NOMO-1 (cell line): ENCODE results near the gene CHL1.

ENCODE experiments used
- DNase-seq, 2 experiments: peaks; one replicate each; lab custom pipeline; 2025; ENCODE audit not compliant: unreplicated experiment in 2 of 2; lab: John Stamatoyannopoulos, UW

CHL1 gene

GRCh38 chr3:279325-279724, 82.8 kb downstream of the CHL1 start:
- no peak for DNase-seq

- no peak for DNase-seq
Observed at GRCh38 chr3:280681-281080, 84.1 kb downstream of the CHL1 start.

GRCh38 chr3:284322-284721, 87.8 kb downstream of the CHL1 start:
- DNase-seq = no peak

- DNase-seq = no peak
Observed at GRCh38 chr3:288417-288816, 91.9 kb downstream of the CHL1 start.

GRCh38 chr3:291028-291427, 94.5 kb downstream of the CHL1 start:
- DNase-seq = no peak

GRCh38 chr3:291646-292436, 95.3 kb downstream of the CHL1 start:
- no peak for DNase-seq

- DNase-seq = no peak
Observed at GRCh38 chr3:294096-294495, 97.5 kb downstream of the CHL1 start.

- no peak for DNase-seq
Observed at GRCh38 chr3:294581-294980, 98.0 kb downstream of the CHL1 start.

GRCh38 chr3:295166-295565, 98.6 kb downstream of the CHL1 start:
- no peak for DNase-seq

- no peak for DNase-seq
Observed at GRCh38 chr3:297585-297984, 101.0 kb downstream of the CHL1 start.

- DNase-seq = no peak
Observed at GRCh38 chr3:299590-300301, 103.2 kb downstream of the CHL1 start.

GRCh38 chr3:307182-307581, 110.6 kb downstream of the CHL1 start:
- no peak for DNase-seq

- no peak for DNase-seq
Observed at GRCh38 chr3:308597-309321, 112.2 kb downstream of the CHL1 start.

- DNase-seq = no peak
Observed at GRCh38 chr3:312160-312733, 115.7 kb downstream of the CHL1 start.

GRCh38 chr3:312911-313310, 116.3 kb downstream of the CHL1 start:
- DNase-seq = no peak

- DNase-seq = no peak
Observed at GRCh38 chr3:317012-317411, 120.4 kb downstream of the CHL1 start.

- no peak for DNase-seq
Observed at GRCh38 chr3:318903-319302, 122.3 kb downstream of the CHL1 start.

GRCh38 chr3:324423-324822, 127.9 kb downstream of the CHL1 start:
- no peak for DNase-seq

- DNase-seq = no peak
Observed at GRCh38 chr3:325495-325894, 128.9 kb downstream of the CHL1 start.

GRCh38 chr3:330494-331115, 134.0 kb downstream of the CHL1 start:
- DNase-seq = no peak

- DNase-seq = no peak
Observed at GRCh38 chr3:331881-332280, 135.3 kb downstream of the CHL1 start.
